Hypothalamus (tissue), 51 donors: ENCODE measurements around the gene EIF1.
"Not testable (repeated sequence)": the region's sequence is repeated elsewhere in the genome, so short reads cannot be mapped to it uniquely, and the experiment has no call there.

Source experiments
- DNase-seq, 51 donors: peaks; one replicate each; lab custom pipeline; 2025; lab: John Stamatoyannopoulos, UW

The EIF1 gene

DNA sequence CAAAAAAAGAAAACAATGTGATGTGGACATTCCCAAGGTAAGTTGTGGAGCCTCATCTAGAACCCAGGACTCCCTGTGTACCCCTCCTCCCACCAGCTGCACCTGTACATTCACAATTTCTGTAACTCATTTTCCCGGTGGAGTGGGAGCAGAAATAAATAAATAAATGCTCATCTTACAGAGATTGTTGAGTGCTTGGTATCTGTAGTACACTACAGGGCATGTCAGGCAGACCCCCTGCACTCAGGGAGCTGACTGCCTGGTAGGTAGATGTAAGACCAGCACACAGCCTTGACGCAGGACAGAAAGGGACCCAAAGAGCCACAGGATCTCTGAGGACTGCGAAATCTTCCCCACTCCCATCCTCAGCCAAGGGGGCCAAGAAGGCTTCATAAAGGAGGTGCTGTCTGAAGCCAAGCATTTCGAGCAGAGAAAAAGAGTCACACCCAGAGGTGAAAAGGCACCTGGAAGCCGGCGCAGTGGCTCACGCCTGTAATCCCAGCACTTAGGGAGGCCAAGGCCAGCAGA, 6.5 kb downstream of the EIF1 start:
- DNase-seq, result no peak

DNA sequence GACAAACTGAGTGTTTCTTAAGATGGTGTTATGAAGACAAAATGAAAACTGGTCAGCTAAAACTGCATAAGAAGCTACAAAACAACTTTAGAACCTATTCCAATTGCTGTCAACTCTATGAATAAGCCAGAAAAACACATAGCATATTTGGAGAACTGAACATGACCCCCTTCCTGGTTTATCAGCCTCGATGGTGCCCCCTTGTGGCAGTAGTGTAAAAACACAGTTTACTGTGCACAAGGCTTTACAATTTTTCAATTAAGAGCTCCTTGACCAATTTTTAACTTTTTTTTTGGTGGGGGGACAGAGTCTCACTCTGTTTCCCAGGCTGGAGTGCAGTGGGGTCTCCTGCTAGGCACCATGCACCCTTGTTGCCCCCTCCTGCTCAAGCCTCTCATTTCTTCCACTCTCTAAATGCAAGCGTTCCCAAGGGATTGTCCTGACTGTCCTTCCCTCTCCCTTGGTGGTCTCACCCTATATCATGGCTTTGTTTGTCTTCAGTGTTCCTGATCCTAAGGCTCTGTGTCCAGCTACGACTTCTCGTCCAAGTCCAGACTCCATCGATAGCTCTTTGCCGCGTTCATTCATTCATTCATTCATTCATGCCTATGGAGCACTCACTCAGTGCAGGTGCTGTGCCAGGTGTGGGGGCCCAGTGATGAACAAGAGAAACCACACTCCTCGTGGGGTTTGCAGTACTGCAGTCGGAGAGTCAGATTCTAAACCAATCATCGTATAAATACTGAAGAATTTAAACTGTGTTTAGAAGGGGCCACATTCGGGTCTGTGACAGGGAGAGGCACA, 7.5 kb downstream of the EIF1 start:
- peak in 22 of 51 donors; percentile 5 to 71 (median 32) for DNase-seq

DNA sequence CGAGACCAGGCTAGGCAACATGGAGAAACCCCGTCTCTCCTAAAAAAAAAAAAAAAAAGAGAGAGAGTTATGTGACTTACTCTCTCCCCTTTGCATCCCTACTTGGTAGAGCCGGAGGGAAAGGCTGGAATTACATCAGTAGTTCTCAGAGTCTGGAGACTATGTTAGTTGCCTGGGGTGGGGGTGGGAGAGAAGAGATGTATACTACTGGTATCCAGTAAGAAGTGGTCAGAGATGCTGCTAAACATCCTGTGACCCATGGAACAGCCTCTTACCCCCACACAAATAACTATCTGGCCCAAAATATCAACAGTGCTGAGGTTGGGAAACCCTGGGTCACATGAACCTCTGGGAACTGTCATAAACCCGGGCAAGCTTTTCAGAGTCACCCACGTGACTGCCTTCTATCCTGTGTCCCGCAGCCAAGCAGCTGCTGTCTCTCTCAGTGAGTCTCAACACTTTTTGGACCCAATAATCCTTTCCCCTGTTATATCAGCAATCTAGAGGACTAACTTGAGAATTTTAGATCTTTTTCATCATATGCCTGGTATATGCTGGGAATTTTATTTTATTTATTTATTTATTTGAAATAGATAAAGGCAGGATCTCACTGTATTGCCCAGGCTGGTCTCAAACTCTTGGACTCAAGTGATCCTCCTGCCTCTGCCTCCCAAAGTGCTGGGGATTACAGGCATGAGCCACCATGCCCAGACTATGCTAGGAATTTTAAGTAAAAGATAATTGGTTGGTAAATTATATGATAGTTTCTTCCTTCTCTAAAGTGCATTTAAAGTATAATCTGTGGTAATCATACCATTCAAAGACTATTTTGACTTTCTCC, 8.7 kb downstream of the EIF1 start:
- peak in 31 of 51 donors; percentile 6 to 71 (median 32) for DNase-seq

DNA sequence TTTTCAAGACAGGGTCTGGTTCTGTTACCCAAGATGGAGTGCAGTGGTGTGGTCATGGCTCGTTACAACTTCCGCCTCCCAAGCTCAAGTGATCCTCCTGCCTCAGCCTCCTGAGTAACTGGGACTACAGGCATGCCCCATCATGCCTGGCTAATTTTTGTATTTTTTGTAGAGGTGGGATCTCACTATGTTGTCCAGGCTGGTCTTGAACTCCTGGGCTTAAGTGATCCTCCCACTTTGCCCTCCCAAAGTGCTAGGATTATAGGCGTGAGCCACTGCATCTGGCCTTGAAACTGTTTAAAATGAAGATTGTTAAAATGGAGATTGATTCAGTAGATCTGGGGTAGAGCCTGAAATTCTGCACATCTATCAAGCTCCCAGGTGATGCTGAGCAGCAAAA, 12.2 kb downstream of the EIF1 start:
- not testable (repeated sequence) for DNase-seq

DNA sequence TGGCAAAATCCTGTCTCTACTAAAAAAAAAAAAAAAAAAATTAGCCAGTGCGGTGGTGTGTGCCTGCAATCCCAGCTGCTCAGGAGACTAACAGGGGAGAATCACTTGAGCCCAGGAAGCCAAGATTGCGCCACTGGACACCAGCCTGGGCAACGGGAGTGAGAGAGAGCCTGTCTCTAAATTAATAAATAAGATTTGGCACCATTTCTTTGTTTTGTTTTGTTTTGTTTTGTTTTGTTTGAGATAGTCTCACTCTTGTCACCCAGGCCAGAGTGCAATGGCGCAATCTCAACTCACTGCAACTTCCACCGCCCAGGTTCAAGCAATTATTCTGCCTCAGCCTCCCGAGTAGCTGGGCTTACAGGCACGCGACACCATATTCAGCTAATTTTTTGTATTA, 14.0 kb downstream of the EIF1 start:
- no peak for DNase-seq

DNA sequence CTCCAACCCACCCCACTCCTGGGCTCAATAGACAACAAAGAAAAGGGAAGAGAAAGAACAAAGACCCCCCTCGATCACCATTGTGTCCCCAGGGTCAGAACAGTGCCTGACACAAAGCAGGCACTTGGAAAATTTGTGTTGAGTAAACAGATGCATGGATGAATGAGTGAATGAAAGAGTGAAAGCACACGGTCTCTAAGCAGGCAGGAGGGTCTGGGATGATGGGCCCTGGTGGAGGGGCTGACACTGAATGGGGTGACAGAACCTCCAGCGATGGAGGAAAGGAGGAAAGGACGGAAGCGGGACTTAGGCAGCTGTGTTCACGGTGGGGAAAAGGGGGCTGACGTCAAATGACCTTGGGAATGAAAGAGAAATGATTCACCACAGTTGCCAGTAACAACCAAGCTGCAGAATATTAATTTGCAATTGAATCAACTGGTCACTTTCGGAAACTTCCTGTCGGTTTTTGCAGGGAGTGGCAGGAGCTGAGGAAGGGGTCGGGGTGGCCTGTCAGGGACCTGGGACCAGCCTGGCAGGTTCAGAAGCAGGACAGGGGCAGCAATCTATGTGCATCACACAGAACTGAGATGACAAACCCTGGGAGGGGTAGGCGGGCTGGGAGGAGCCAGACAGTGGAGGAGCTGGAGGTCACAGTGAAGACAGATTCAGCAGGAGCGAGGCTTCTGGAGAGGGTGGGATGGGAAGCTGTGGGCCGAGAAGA, 16.7 kb downstream of the EIF1 start:
- peak in 11 of 51 donors; percentile 7 to 68 (median 28) for DNase-seq

DNA sequence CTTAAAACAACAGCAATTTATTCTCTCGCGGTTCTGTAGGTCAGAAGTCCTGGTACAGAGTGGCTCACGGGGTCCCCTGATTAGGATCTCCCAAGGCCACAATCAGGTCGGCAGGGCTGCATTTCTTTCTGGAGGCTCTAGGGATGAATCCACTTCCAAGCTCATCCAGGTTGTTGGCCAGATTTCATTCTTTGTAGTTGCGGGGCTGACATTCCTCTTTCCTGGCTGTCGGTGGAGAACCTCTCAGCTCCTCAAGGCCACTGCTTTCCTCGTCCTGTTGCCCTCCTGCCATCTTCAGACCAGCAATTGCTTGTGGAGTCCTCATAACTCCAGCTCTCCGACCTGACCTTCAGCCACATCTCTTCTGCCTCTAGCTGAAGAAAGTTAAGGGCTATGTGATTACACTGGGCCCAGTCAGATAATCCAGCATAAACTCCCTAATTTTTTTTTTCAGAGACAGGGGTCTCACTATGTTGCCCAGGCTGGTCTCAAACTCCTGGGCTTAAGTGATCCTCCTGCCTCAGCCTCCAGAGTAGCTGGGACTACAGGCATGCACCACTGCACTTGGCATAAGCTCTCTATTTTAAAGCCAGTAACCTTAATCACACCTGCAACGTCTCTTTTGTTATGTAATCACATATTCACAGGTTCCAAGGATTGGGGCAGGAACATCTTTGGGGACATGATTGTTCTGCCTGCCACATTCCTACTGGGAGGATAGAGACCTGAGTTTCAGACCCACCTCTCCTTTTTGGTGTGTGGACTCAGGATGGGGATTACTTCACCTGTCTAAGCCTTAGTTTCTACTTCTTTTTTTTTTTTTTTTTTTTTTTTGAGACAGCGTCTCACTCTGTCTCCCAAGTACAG, 19.4 kb downstream of the EIF1 start:
- DNase-seq, result no peak

DNA sequence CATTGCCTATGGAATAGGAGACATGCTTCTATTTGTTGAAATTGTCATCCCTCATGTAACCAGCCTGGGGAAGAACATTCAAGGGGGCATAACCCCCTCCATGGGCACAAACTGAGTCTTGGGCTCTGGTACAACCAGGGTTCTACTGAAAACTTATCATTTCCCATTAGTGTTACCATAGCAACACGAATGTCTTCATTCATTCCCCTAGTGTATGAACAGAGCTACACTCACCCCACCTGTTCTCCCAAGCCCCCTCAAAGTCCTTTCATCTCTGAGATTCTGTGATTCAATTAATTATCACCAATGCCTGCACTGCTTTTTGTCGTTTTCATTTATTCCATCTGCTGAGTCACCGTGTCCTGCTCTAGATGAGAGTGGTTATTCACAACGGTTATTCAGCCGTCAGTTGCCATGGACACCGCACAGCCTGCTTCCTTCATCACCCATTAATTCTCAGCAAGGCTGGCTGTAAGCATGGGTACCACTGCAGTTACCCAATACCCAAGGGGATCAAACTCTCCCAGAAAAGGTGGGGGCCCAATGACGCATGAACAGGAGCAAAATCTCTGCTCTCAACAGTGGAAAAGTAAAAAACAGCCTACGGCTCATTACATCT, 21.9 kb downstream of the EIF1 start:
- peak in 38 of 51 donors; percentile 5 to 86 (median 62) for DNase-seq

DNA sequence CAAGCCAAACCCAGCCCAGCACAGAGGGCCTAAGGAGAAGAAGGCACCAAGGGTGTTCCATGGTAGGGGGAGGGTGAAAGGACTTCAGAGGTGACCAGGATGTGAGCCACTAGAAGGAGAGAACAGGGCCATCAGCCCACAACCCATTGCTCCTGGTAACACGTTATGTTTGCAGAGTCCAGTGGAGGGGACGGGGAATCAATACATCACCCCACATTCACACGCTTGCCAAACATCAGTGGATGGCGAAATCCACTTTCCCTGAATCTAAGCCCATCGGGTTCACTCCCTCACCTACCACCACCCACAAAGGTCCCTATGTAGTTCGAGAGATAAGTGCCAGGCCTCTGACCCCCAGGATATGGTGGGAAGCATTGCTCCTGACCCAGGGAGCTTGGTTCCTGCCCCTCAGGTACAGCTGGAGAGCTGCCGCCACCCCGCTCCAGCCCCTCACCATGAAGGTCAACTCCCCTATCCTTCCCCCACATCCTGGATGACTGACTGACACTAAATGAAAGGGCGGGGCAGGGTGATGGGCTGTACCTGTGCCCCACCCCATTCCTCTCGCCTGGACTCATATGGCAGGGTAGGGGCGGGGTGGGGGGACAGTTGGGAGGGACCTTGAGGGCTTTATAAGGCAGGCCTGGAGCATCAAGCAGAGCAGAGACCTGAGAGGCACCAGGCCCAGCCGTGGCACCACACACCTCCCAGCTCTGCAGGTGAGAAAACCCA, 23.1 kb downstream of the EIF1 start, which contains the start of gene GAST:
Gene GAST, plus strand, starts transcription at position 663 of the 732 bp plus-strand sequence. CDS start 3,106 bp downstream, outside the sequence.
- no peak for DNase-seq

DNA sequence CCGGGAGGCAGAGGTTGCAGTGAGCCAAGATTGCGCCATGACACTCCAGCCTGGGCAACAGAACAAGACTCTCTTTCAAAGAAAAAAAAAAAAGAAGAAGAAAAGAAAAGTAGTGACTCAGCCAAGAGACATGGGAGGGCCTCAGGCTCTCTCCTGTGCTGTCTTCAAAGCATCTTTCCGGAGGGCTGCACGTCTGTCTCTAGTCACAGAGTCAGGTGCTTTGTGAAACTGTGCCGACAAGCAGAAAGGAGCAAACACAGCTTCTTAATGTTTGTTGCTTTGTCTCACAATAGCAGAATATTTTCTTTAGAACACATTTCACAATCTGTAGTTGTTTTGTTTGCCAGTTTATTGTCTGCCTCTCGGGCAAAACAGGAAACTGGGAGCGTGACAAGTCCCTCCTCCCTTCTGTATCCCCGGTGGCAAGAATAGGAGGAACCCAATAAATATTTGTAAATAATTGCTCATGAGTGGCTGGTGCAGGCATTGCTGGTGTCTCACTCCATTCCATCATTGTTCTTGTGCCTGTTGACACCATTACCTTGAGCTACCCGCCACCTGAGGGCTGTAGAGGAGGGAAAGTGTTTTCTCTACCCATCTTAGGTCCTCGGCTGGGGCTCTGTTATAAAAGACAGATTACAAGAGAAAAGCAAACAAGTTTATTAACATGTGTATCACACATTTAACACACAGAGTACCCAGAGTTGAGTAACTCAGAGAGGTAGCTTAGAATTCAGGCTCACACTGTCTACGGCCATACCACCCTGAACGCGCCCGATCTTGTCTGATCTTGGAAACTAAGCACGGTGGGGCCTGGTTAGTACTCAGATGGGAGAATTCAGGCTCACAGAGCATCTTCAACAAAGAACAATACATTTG, 29.0 kb downstream of the EIF1 start:
- DNase-seq, result peak in 18 of 51 donors; percentile 3 to 63 (median 36)

DNA sequence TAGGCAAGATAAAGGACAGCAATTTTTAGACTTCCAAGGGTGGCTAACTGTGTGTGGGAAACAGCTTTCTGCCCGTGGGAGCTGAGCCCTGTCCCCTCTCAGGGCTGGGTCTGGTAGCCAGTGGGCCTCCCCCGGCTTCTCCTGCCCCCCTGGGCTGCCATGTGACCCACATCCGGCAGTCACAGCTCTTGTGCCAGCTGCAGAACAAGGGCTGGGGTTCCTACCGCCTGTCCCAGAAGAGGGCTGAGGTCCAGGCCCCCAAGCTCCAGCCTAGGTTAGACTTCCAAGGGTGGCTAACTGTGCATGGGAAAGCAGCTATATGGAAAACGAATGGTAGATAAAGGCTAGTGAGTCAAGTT, 29.6 kb downstream of the EIF1 start:
- peak in 36 of 51 donors; percentile 6 to 60 (median 31) for DNase-seq

DNA sequence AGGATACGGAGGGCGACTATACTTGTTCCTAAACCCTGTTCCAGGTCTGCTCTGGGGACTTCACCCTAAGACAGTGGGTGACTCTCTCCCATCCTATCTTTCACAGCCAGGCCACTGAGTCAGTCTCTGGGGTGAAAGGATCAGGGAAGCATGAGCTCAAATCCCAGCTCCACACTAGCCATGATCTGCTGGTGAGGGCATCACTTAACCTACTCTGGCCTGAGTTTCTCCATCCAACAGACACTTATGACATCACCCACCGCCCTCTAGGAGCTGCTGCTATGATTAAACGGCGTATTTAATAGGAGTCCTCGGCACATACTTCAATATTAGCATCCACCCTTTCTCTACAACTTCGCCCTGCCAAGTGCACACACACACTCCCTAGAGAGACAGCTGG, 33.5 kb downstream of the EIF1 start:
- DNase-seq, result no peak

DNA sequence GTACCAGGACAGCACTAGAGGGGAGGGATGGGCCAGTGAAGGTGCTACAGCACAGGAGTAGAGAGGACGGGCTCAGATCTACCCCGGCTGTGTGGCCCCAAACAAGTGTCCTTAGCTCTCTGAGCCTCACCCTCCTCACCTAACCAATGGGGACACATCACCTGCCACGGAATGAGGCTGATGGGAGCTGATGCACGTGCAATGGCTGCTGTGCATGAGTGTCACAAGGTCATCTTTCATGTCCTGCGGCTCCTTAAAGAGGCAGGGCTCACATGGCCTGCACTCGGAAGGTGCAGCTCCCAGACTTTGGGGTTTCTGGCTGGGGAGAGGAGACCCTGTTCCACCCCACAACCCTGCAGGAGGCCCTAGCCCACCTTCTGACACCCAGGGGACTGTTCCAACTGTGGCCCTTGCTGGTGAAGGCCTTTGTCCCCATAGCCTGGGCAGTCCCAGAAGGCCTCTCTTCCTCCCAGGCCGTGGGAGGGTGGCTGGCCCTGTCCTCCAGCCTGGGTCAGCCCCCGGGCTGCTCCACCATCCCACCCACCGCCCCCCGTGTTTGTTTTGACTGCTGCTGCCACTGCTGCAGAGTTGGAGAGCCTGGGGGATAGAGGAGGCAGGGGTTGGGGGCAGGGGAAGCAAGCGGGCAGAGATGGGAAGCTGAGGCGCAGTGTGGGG, 35.3 kb downstream of the EIF1 start:
- DNase-seq, result no peak

DNA sequence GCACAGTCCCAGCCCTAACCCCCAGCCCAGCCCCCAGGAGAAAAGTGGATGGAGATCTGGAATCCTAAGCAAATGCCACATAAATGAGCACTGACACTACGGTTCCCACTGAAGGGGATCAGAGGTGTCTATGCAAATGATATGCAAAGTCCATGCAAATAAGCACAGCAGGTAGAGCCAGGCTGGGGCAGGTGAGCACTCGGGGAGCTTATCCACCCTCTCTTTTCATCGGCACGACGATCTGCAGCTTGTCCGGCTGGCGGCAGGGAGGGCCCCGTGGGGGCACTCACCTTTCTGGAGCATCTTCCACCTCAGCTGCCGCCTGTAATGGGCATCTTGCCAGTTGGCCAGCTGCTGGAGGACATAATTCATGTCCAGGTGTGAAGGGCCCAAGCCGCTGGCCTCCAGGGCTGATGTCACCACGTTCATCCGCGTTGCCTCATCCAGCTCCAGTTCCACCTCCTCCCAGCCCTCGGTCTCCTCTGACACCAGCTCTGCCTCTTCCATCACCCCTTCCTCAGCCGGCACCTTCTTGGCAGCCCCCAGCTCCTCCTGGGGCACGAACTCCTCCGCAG, 35.9 kb downstream of the EIF1 start:
- no peak for DNase-seq

DNA sequence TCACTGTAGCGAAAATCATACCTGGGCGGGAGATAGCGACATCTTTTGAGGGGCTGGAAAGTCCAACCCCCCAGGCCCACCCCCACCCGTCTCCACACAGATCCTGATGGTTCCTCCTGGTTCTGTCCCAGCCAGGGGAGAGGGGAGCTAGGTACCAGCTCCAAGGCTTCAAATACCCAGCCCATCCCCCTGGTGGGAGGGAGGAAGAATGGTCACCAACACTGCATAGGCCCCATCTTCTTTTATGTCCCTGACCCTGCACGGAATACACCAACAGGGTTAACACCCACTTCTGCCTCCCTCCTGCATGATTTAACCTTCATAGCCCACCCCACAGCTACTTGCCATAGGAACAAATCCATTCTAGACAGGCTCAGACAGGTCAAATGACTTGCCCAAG, 36.4 kb downstream of the EIF1 start:
- no peak for DNase-seq

DNA sequence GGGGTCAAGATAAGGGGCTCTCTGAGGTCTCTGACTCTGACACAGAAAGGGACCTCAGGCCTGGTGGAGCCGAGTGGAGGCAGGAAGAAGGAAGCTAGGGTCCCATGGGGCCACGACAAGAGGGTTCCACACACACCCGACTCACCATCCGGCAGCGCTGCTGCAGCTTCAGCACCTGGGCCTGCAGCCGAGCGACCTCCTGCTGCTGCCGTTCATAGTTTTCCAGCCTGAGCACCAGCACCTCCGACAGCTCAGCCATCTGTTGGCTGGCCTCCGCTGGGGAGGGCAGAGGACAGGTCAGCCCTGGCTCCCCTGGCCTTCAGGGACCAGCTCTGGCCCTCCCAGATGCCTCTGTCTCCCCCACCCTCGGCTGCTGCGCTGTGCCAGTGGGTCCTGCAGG, 39.4 kb downstream of the EIF1 start:
- DNase-seq, result no peak

DNA sequence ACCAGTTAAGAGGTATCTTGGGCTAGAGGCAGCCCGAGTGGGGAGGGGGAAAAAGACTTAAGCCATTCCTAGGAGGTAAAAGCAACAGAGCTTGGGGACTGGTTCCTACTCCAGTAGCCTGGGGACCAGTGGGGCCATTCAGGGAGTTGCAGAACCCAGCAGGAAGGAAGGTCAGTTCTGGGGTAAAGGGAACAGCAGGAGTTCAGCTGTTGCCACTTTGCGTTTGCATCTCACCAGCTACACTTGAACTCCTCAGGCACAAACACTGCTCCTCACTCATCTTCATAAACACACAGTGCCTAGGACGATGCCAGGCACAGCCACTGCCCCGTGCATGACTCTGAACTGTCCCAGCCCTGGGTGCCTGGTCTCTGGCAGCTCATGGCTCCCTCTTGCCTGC, 41.8 kb downstream of the EIF1 start:
- DNase-seq, result no peak
